Upper lobe of left lung (tissue), 6 donors: ENCODE measurements around the gene ATP7A. TPM values are rescaled to one million over a fixed set of nuclear protein-coding genes. Genes with fewer than 3 reads are reported as not detected.
"Not testable (repeated sequence)": the region's sequence is repeated elsewhere in the genome, so short reads cannot be mapped to it uniquely, and the experiment has no call there.

ENCODE experiments used
- ATAC-seq, 2 donors: fragments of 200-7000 bp; cut with Tn5 transposase; one replicate each; pipeline ENCODE4 v1.9.1; 2022; ENCODE audit warnings: mild to moderate bottlenecking in 2 of 2, moderate library complexity in 2 of 2; ENCODE audit not compliant: low FRiP score in 2 of 2
- DNase-seq, 2 donors: peaks; one replicate each; pipeline ENCODE4 v3.0.0-alpha.2; 2019 to 2020
- H3K27ac ChIP-seq, 4 donors: fragments of 200-600 bp; sonication (generic); one replicate each; pipeline ENCODE4 v1.5.1; 2016 to 2019
- H3K27me3 ChIP-seq, 4 donors: fragments of 200-600 bp; sonication (generic); one replicate each; pipeline ENCODE4 v1.5.1; 2017 to 2019
- H3K36me3 ChIP-seq, 4 donors: fragments of 200-600 bp; sonication (generic); one replicate each; pipeline ENCODE4 v1.5.1; 2016 to 2019
- H3K4me1 ChIP-seq, 4 donors: fragments of 200-600 bp; sonication (generic); one replicate each; pipeline ENCODE4 v1.5.1; 2018 to 2019
- H3K4me3 ChIP-seq, 4 donors: fragments of 200-600 bp; sonication (generic); one replicate each; pipeline ENCODE4 v1.5.1; 2017 to 2019; ENCODE audit warnings: mild to moderate bottlenecking in 2 of 4, moderate library complexity in 1 of 4
- H3K9me3 ChIP-seq, 4 donors: fragments of 200-600 bp; sonication (generic); one replicate each; pipeline ENCODE4 v1.5.1; 2018 to 2019
- CTCF ChIP-seq, 6 experiments: fragments of 450-650 bp in 4 of 6; fragments of 200-600 bp in 2 of 6; sonication (generic) in 2 of 6; IDR thresholded peaks; one replicate each; pipeline ENCODE4 v1.5.1; 2016 to 2019; ENCODE audit warnings: antibody characterized with exemption in 6 of 6
- EP300 ChIP-seq, 4 donors: sonication (generic); formaldehyde crosslinking; IDR thresholded peaks; one replicate each; pipeline ENCODE4 v1.5.1; 2017; ENCODE audit warnings: antibody characterized with exemption in 4 of 4, control low read depth in 2 of 4
- POLR2A ChIP-seq, 4 donors: fragments of 450-650 bp; IDR thresholded peaks; one replicate each; pipeline ENCODE4 v1.5.1; 2016 to 2017; ENCODE audit warnings: antibody characterized with exemption in 4 of 4, mild to moderate bottlenecking in 2 of 4
- POLR2AphosphoS5 ChIP-seq, 2 donors: sonication (generic); formaldehyde crosslinking; IDR thresholded peaks; one replicate each; pipeline ENCODE4 v1.5.1; 2017; ENCODE audit warnings: antibody characterized with exemption in 2 of 2
- WGBS, 2 donors: methylation state at CpG; one replicate each; pipeline ENCODE4 v1.1.5; 2017 to 2018; 5-methylcytosine and 5-hydroxymethylcytosine counted together
- total RNA-seq, 6 donors: library from RNA; depleted of rRNA in 4 of 6; stranded (reverse); fragments of >200 nt in 4 of 6; gene quantifications; one replicate each; pipeline versions ENCODE4 v1.1.0 to v1.2.1, GENCODE V29; 2016 to 2021
- donor health status: DM: no; HTN: no; CAD: no; lungs with moderate emphysema.
- donor health status: DM: no; HTN: yes; CAD: no; lungs with severe emphysema.

ATP7A gene
- total RNA-seq, result 10 to 100 TPM in 5 of 6 donors, 1 to 10 TPM in 1; 6.9 to 23.1 (median 11.7) TPM

DNA sequence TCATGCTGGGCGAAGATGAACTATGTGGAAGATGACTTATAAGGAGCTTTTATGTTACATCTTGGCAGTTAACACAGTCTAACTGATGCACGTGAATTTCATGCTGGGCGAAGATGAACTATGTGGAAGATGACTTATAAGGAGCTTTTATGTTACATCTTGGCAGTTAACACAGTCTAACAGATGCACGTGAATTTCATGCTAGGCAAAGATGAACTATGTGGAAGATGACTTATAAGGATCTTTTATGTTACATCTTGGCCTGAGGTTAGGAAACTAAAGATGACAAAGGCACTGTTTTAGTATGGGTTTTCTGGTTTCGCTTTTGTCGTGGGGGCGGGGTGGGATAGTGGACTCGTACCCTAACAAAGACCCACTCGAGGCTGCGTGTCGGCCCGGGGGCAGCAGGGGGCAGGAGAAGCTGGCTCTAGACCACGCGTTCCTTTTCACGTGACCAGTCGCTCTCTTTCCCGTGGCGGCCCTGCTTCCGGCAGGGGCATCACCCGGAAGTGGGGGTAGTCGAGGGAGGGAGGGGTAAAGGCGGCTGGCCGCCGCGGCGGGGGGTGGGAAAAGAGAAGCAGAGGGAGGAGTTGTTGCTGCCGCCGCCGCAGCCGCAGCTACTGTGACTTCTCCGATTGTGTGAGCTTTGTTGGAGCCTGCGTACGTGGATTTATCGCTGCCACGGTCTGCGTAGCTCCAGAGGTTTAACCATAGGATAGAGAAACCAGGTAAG, at the start of gene ATP7A:
Gene ATP7A, plus strand, starts transcription at position 586 of the 733 bp plus-strand sequence. CDS start 60,949 bp downstream, outside the sequence.
- peak; percentile 58 to 78 (median 66) for TF ChIP-seq CTCF (IDR thresholded peaks at IDR 0.05)
- peak in 1 of 4 donors; percentile 46 for TF ChIP-seq EP300 (IDR thresholded peaks at IDR 0.05)
- TF ChIP-seq POLR2A (IDR thresholded peaks at IDR 0.05), result peak in 2 of 4 donors; percentile 52 to 67
- TF ChIP-seq POLR2AphosphoS5 (IDR thresholded peaks at IDR 0.05), result peak; percentile 69 to 78
- H3K27ac ChIP-seq, result peak within 1 kb of the TSS; percentile 71 to 83 (median 82)
- 4 to 29% methylated on average over 7 to 36 of the region's 36 CpGs for WGBS, 2 donors
- peak; percentile 90 to 94 for DNase-seq
- ATAC-seq, result peak; percentile 97 to 100
- H3K9me3 ChIP-seq, result no peaks in the 10 kb centered on the region
- peaks cover 0 to 5% (median 0%) of the 10 kb centered on the region in 4 donors for H3K36me3 ChIP-seq
- peaks cover 0 to 7% (median 0%) of the 10 kb centered on the region in 4 donors for H3K4me1 ChIP-seq
- H3K27me3 ChIP-seq, result no peaks in the 10 kb centered on the region
- peak within 1 kb of the TSS; percentile 39 to 61 (median 54) for H3K4me3 ChIP-seq

DNA sequence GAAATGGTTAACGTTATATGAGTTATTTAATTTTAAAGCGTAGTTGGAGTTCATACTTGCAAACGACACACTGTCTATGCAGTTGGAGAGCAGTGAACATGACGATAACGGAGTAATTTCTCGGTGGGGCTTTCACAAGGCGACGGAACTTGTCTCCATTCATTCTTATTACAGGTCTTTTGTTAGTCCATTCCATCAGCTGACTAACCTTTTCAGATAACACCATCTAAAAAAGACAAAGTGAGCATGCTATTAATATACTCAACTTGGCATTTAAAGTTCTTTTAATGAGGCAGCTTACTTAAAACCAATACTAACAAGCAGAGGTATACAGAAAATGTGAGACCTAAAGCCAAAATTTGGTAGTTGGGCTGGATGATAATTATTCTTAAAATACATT, 35.1 kb upstream of the ATP7A start:
- no peaks in the 10 kb centered on the region for H3K27me3 ChIP-seq
- no peaks in the 10 kb centered on the region for H3K4me1 ChIP-seq
- WGBS, 2 donors, result 94 to 97% methylated on average over 8 of the region's 8 CpGs
- TF ChIP-seq CTCF (IDR thresholded peaks at IDR 0.05) (no peak), POLR2AphosphoS5 (IDR thresholded peaks at IDR 0.05) (no peak)
- no peak for DNase-seq
- H3K9me3 ChIP-seq, result no peaks in the 10 kb centered on the region
- ATAC-seq, result no peak
- no peak overlapping the region for H3K4me3 ChIP-seq
- H3K27ac ChIP-seq, result no peak overlapping the region
- peaks cover 0 to 23% (median 6%) of the 10 kb centered on the region in 4 donors for H3K36me3 ChIP-seq

DNA sequence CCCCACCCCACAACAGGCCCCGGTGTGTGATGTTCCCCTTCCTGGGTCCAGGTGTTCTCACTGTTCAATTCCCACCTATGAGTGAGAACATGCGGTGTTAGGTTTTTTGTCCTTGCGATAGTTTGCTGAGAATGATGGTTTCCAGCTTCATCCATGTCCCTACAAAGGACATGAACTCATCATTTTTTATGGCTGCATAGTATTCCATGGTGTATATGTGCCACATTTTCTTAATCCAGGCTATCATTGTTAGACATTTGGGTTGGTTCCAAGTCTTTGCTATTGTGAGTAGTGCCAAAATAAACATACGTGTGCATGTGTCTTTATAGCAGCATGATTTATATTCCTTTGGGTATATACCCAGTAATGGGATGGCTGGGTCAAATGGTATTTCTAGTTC, 29.1 kb upstream of the ATP7A start:
- H3K27me3 ChIP-seq, DNase-seq, H3K4me1 ChIP-seq, ATAC-seq, H3K4me3 ChIP-seq, H3K36me3 ChIP-seq, H3K27ac ChIP-seq, H3K9me3 ChIP-seq: not testable (repeated sequence)
- 55 to 86% methylated on average over 1 to 4 of the region's 4 CpGs for WGBS, 2 donors

DNA sequence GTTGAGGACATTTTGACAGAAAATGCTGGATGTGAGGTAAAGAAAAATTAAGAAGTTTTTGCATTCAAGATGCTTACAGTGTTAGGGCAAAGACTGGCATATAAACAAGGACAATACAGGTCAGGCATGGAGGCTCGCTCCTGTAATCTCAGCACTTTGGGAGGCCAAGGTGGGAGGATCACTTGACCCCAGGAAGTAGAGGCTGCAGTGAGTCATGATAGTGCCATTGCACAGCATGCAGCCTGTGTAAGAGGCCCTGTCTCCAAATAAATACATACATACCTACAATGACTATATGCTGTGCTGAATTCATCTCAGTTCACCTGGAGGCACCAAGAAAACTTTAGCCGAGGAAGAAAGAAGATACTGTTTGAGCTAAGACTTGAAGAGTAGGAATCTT, 17.6 kb upstream of the ATP7A start:
- Histone ChIP-seq H3K27me3 (no peaks in the 10 kb centered on the region), H3K4me1 (peaks cover 5 to 14% (median 9%) of the 10 kb centered on the region in 4 donors), H3K27ac (no peak overlapping the region), H3K9me3 (no peaks in the 10 kb centered on the region), H3K36me3 (no peaks in the 10 kb centered on the region), H3K4me3 (no peak overlapping the region)
- DNase-seq (no peak), ATAC-seq (no peak)
- no peak for TF ChIP-seq EP300 (IDR thresholded peaks at IDR 0.05)
- no peak for TF ChIP-seq POLR2A (IDR thresholded peaks at IDR 0.05)
- no peak for TF ChIP-seq CTCF (IDR thresholded peaks at IDR 0.05)
- TF ChIP-seq POLR2AphosphoS5 (IDR thresholded peaks at IDR 0.05), result no peak
- WGBS, 2 donors, result 79 to 94% methylated on average over 2 of the region's 2 CpGs

DNA sequence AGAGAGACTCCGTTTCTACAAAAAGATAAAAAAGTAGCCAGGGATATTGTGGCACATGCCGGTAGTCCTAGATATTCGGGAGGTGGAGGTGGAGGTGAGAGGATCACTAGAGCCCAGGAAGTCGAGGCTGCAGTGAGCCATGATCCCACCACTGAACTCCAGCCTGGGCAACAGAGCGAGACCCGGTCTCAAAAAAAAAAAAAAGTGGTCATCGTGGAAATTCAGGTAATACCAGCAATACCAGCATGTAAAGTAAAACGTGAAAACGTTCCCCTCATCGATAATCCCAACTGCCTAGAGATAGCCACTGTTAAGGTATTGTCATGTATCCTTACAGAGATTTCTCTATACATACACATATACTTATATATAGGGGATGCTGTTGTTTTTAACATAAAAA, 16.8 kb upstream of the ATP7A start:
- Histone ChIP-seq H3K27me3 (no peaks in the 10 kb centered on the region), H3K9me3 (no peaks in the 10 kb centered on the region), H3K4me1 (peaks cover 5 to 14% (median 9%) of the 10 kb centered on the region in 4 donors), H3K4me3 (peak overlapping the region in 2 of 4 donors; percentile 61 to 68), H3K36me3 (no peaks in the 10 kb centered on the region), H3K27ac (peak overlapping the region in 1 of 4 donors; percentile 91)
- DNase-seq (no peak), ATAC-seq (no peak)
- TF ChIP-seq POLR2A (IDR thresholded peaks at IDR 0.05), result no peak
- TF ChIP-seq CTCF (IDR thresholded peaks at IDR 0.05), result no peak
- TF ChIP-seq EP300 (IDR thresholded peaks at IDR 0.05), result no peak
- TF ChIP-seq POLR2AphosphoS5 (IDR thresholded peaks at IDR 0.05), result no peak
- 71 to 80% methylated on average over 10 of the region's 10 CpGs for WGBS, 2 donors
